ENCODE results near the gene STARD3.

DNA sequence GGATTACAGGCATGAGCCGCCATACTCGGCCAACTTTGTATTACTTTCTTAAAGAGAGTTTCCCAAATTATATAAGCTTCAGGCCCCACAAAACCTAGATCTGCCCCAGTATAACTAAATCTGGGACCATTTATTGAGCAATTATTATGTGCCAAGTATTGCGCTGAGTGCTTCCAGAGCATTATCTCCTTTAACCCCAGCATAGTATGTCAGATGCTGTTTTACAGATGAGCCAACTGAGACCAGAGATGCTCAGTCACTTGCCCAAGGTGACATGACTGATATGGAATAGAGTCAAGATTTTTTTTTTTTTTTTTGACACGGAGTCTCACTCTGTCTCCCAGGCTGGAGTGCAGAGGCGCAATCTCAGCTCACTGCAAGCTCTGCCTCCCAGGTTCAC lies 61.0 kb downstream of the STARD3 start:
- TF ChIP-seq POLR2A (IDR thresholded peaks at IDR 0.05; ENCODE audit: low read depth, low read length) (no peak), POLR2AphosphoS5 (IDR thresholded peaks at IDR 0.05; ENCODE audit: low read depth, low read length) (no peak), TAF1 (IDR thresholded peaks at IDR 0.05; ENCODE audit: borderline replicate concordance, low read depth, low read length) (no peak)

All from GM12892 (cell line).